ENCODE data around the gene SLAMF6. TPM values are rescaled to one million over a fixed set of nuclear protein-coding genes. Genes with fewer than 3 reads are reported as not detected.

The SLAMF6 gene
- total RNA-seq, 1 donor from 2014 or later = not detected

DNA sequence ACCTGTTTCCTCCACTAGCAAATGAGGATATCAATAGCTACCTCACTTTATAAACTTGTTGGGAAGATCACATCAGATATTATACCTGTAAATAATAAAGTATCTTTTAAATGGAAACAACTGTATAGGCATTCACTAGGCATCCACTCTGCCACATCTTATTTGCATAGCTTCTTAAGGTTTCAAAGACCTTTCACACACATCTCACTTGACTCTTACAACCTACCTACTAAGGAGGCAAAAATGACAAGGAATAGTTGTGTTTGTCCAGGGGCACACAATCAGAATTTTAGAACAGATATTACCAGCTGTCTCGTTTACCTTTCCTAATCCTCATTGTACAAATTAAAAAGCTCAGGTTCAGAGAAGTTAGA is 71.2 kb downstream of the SLAMF6 start:
- no peak overlapping the region for H3K27ac Mint-ChIP-seq (ENCODE audit: unreplicated experiment)
- H3K36me3 Mint-ChIP-seq (ENCODE audit: unreplicated experiment) = no peaks in the 10 kb centered on the region
- no peaks in the 10 kb centered on the region for H3K27me3 Mint-ChIP-seq (ENCODE audit: unreplicated experiment)
- peaks cover 2% of the 10 kb centered on the region for H3K9me3 Mint-ChIP-seq (ENCODE audit: unreplicated experiment)
- DNase-seq = no peak
- TF ChIP-seq, protein P1, sequence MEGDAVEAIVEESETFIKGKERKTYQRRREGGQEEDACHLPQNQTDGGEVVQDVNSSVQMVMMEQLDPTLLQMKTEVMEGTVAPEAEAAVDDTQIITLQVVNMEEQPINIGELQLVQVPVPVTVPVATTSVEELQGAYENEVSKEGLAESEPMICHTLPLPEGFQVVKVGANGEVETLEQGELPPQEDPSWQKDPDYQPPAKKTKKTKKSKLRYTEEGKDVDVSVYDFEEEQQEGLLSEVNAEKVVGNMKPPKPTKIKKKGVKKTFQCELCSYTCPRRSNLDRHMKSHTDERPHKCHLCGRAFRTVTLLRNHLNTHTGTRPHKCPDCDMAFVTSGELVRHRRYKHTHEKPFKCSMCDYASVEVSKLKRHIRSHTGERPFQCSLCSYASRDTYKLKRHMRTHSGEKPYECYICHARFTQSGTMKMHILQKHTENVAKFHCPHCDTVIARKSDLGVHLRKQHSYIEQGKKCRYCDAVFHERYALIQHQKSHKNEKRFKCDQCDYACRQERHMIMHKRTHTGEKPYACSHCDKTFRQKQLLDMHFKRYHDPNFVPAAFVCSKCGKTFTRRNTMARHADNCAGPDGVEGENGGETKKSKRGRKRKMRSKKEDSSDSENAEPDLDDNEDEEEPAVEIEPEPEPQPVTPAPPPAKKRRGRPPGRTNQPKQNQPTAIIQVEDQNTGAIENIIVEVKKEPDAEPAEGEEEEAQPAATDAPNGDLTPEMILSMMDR (IDR thresholded peaks at IDR 0.05; ENCODE audit: partially characterized antibody, unreplicated experiment) = no peak
- H3K4me3 Mint-ChIP-seq (ENCODE audit: unreplicated experiment) = no peak overlapping the region
- no peaks in the 10 kb centered on the region for H3K4me1 Mint-ChIP-seq (ENCODE audit: low read depth, unreplicated experiment)

DNA sequence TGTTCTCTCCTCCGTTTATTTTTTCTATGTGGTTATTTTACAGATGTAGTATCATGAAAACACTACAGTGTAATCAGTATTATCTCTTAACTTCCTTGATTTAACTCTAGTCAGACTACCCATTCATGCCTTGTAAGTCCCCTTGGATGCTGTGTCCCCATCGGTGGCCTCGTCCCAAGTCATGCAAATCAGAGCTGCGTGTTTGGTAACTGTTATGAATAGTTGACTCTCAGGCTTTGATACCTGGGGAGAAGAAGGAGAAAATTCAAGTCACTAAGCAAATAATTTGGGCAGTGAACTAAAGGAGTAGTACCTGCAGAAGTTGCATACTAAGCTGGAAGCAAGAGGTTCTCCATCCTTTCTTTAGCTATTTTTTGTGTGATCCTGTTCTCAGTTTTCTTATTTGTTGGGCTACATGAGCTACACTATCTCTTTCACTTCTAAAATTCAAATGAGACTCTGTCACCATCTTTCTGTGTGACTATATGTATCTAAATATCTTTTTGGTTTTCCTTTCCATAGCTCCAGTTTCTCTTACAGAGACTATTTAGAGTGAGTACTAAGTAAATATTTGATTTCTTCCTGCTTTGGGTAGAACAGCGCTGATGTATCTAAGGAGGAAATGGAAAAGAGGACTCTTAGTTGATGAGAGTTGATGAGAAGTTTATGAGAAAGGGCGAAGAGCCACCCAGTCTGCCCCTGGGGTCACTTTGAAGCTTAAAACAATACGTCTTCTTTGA is 71.8 kb downstream of the SLAMF6 start:
- DNase-seq = no peak
- Mint-ChIP-seq H3K4me3 (ENCODE audit: unreplicated experiment) (no peak overlapping the region), H3K27me3 (ENCODE audit: unreplicated experiment) (no peaks in the 10 kb centered on the region), H3K4me1 (ENCODE audit: low read depth, unreplicated experiment) (no peaks in the 10 kb centered on the region), H3K36me3 (ENCODE audit: unreplicated experiment) (no peaks in the 10 kb centered on the region), H3K9me3 (ENCODE audit: unreplicated experiment) (peaks cover 2% of the 10 kb centered on the region), H3K27ac (ENCODE audit: unreplicated experiment) (no peak overlapping the region)
- TF ChIP-seq, protein P1 (IDR thresholded peaks at IDR 0.05; ENCODE audit: partially characterized antibody, unreplicated experiment) = no peak

DNA sequence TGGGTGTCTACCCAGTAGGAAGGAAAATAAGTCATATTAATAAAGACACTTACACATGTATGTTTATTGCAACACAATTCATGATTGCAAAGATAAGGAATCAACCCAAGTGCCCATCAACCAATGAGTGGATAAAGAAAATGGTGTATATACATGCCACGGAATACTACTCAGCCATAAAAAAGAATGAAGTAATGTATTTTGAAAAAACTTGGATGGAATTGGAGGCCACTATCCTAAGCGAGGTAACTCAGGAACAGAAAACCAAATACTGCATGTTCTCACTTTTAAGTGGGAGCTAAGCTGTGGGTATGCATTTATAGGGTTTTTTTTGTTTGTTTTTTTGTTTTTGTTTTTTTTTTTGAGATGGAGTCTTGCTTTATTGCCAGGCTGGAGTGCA is 73.6 kb downstream of the SLAMF6 start:
- Mint-ChIP-seq H3K27ac (ENCODE audit: unreplicated experiment) (no peak overlapping the region), H3K27me3 (ENCODE audit: unreplicated experiment) (no peaks in the 10 kb centered on the region), H3K4me1 (ENCODE audit: low read depth, unreplicated experiment) (no peaks in the 10 kb centered on the region), H3K36me3 (ENCODE audit: unreplicated experiment) (no peaks in the 10 kb centered on the region), H3K9me3 (ENCODE audit: unreplicated experiment) (peaks cover 2% of the 10 kb centered on the region), H3K4me3 (ENCODE audit: unreplicated experiment) (no peak overlapping the region)
- no peak for DNase-seq
- TF ChIP-seq, protein P1 (IDR thresholded peaks at IDR 0.05; ENCODE audit: partially characterized antibody, unreplicated experiment) = no peak

DNA sequence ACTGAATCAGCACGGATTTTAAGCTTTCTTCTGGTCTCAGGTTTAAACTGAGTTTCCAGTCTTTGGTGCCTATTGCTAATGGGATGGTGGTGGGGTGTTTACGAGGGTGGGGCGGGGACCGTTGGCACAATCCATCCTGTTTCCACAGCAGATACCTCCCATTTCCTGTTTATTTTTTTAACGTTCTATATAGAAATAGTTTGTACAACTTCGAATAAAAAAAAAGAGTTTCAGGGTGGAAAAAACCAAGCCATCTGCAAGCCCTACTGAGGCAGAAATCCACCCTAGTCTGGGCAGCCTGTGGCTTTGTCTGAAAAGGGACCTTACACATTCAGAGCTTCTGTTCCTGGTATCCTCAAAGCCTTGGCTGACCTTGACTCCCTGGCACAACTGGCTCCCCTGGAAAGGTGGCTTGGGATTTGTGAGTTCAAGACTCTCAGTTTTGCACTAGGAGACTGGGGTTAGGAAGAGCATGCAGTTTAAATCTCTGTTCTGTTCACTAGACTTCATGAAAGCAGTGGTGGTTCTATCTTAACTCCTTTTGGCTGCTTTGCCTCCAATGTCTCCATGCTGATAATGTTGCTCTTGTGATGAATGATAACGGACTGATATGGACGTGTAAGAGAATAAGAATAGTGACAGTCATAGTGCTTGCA is 76.0 kb downstream of the SLAMF6 start:
- TF ChIP-seq, protein P1 (IDR thresholded peaks at IDR 0.05; ENCODE audit: partially characterized antibody, unreplicated experiment) = no peak

DNA sequence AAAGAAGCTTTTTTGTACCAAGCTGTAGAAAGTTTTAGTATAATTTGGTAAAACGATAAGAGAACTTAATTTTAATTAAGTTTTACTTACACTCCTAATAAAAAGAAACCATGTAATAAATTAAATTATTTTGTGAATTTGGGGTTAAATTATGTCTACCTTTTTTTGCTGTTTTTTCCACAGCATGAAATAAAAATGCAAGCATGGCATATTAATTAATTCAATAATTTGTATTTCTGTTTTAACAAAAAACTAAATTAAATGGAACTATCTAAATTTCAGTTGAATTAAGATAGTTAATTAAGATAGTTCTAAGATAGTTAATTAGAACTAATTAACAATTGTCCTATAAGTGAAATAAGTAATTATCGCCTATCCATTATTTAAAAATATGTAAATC is 83.3 kb downstream of the SLAMF6 start:
- H3K27me3 Mint-ChIP-seq (ENCODE audit: unreplicated experiment) = peaks cover 2% of the 10 kb centered on the region
- no peaks in the 10 kb centered on the region for H3K36me3 Mint-ChIP-seq (ENCODE audit: unreplicated experiment)
- H3K4me1 Mint-ChIP-seq (ENCODE audit: low read depth, unreplicated experiment) = no peaks in the 10 kb centered on the region
- no peak overlapping the region for H3K4me3 Mint-ChIP-seq (ENCODE audit: unreplicated experiment)
- TF ChIP-seq, protein P1 (IDR thresholded peaks at IDR 0.05; ENCODE audit: partially characterized antibody, unreplicated experiment) = no peak
- no peak overlapping the region for H3K27ac Mint-ChIP-seq (ENCODE audit: unreplicated experiment)
- H3K9me3 Mint-ChIP-seq (ENCODE audit: unreplicated experiment) = no peaks in the 10 kb centered on the region
- no peak for DNase-seq

More for the DNA sequence above, 76.0 kb downstream of the SLAMF6 start:
- H3K36me3 Mint-ChIP-seq (ENCODE audit: unreplicated experiment) = no peaks in the 10 kb centered on the region
- H3K27me3 Mint-ChIP-seq (ENCODE audit: unreplicated experiment) = no peaks in the 10 kb centered on the region
- no peaks in the 10 kb centered on the region for H3K4me1 Mint-ChIP-seq (ENCODE audit: low read depth, unreplicated experiment)
- no peak for DNase-seq
- no peak overlapping the region for H3K27ac Mint-ChIP-seq (ENCODE audit: unreplicated experiment)
- H3K9me3 Mint-ChIP-seq (ENCODE audit: unreplicated experiment) = peaks cover 2% of the 10 kb centered on the region
- H3K4me3 Mint-ChIP-seq (ENCODE audit: unreplicated experiment) = no peak overlapping the region
